NCI-H2029 treated with DMSO at 0.1 percent for 48 hours (cell line): ENCODE results near the gene GALP.
A peak's percentile ranks its signal among the peaks of the same experiment; 100 is the strongest.
"Not testable (repeated sequence)": the region's sequence is repeated elsewhere in the genome, so short reads cannot be mapped to it uniquely, and the experiment has no call there.

Experiments used
- DNase-seq: peaks from one replicate; lab custom pipeline; 2025; lab: John Stamatoyannopoulos, UW

The GALP gene

GRCh38 chr19:56148096-56148495, 27.7 kb upstream of the GALP start:
- DNase-seq = no peak

- not testable (repeated sequence) for DNase-seq
Observed at GRCh38 chr19:56148955-56149655, 26.7 kb upstream of the GALP start.

GRCh38 chr19:56149656-56150038, 26.2 kb upstream of the GALP start:
- DNase-seq = no peak

- DNase-seq = no peak
Observed at GRCh38 chr19:56150358-56150757, 25.4 kb upstream of the GALP start.

GRCh38 chr19:56152644-56153043, 23.2 kb upstream of the GALP start:
- no peak for DNase-seq

- no peak for DNase-seq
Observed at GRCh38 chr19:56153507-56153906, 22.3 kb upstream of the GALP start.

- no peak for DNase-seq
Observed at GRCh38 chr19:56155124-56155687, 20.6 kb upstream of the GALP start.

- no peak for DNase-seq
Observed at GRCh38 chr19:56156768-56157167, 19.0 kb upstream of the GALP start.

GRCh38 chr19:56158170-56158757, 17.5 kb upstream of the GALP start:
- DNase-seq = no peak

- no peak for DNase-seq
Observed at GRCh38 chr19:56159009-56159559, 16.7 kb upstream of the GALP start.

GRCh38 chr19:56159622-56160271, 16.1 kb upstream of the GALP start:
- DNase-seq = no peak

GRCh38 chr19:56161534-56161933, 14.3 kb upstream of the GALP start:
- no peak for DNase-seq

- no peak for DNase-seq
Observed at GRCh38 chr19:56162258-56162657, 13.6 kb upstream of the GALP start.

- DNase-seq = no peak
Observed at GRCh38 chr19:56163097-56163496, 12.7 kb upstream of the GALP start.

- no peak for DNase-seq
Observed at GRCh38 chr19:56167064-56167578, 8.7 kb upstream of the GALP start.

- DNase-seq = peak; percentile 66
Observed at GRCh38 chr19:56170261-56170660, 5.5 kb upstream of the GALP start.

- no peak for DNase-seq
Observed at GRCh38 chr19:56174086-56174485, 1.7 kb upstream of the GALP start.

GRCh38 chr19:56174550-56174949, 1.3 kb upstream of the GALP start:
- DNase-seq = no peak

GRCh38 chr19:56176310-56176709, 502 bp downstream of the GALP start:
- DNase-seq = not testable (repeated sequence)

- no peak for DNase-seq
Observed at GRCh38 chr19:56176881-56177280, 1.1 kb downstream of the GALP start.

GRCh38 chr19:56177564-56178243, 1.9 kb downstream of the GALP start:
- DNase-seq = no peak

GRCh38 chr19:56189785-56190184, 14.0 kb downstream of the GALP start:
- no peak for DNase-seq
